Urinary bladder (tissue), 4 donors: ENCODE measurements around the gene BTBD2. TPM values are rescaled to one million over a fixed set of nuclear protein-coding genes. Genes with fewer than 3 reads are reported as not detected.

Experiments
- DNase-seq: peaks from one replicate; pipeline ENCODE4 v3.0.0-alpha.2; 2015; ENCODE audit errors: extremely low spot score
- H3K27ac ChIP-seq: one replicate; pipeline ENCODE4 v1.5.1; 2013; ENCODE audit warnings: low read depth, mild to moderate bottlenecking, moderate library complexity
- H3K36me3 ChIP-seq: one replicate; pipeline ENCODE4 v1.6.1; 2013; ENCODE audit warnings: mild to moderate bottlenecking, moderate library complexity; ENCODE audit not compliant: insufficient read depth
- H3K4me1 ChIP-seq: one replicate; pipeline ENCODE4 v1.6.1; 2013; ENCODE audit warnings: mild to moderate bottlenecking, moderate library complexity; ENCODE audit not compliant: insufficient read depth
- H3K4me3 ChIP-seq: one replicate; pipeline ENCODE4 v1.5.1; 2013; ENCODE audit warnings: low read depth, low read length
- WGBS: extraction: QIAGEN DNeasy Blood & Tissue Kit; methylation state at CpG from one replicate; pipeline ENCODE4 v1.1.7; 2013; 5-methylcytosine and 5-hydroxymethylcytosine counted together
- polyA plus RNA-seq: library from polyadenylated mRNA; stranded (reverse); fragments of 200-250 nt; gene quantifications from one replicate; pipeline ENCODE4 v1.2.3, GENCODE V29; 2013
- total RNA-seq: library from RNA; depleted of rRNA; stranded (reverse); fragments of >200 nt; gene quantifications from one replicate; pipeline ENCODE4 v1.2.3, GENCODE V29; 2014
- donor health status: healthy with polysubstance abuse.
- donor health status: healthy.

The BTBD2 gene
- total and polyA plus RNA-seq, 2 donors, result 38.0 to 83.0 TPM

DNA sequence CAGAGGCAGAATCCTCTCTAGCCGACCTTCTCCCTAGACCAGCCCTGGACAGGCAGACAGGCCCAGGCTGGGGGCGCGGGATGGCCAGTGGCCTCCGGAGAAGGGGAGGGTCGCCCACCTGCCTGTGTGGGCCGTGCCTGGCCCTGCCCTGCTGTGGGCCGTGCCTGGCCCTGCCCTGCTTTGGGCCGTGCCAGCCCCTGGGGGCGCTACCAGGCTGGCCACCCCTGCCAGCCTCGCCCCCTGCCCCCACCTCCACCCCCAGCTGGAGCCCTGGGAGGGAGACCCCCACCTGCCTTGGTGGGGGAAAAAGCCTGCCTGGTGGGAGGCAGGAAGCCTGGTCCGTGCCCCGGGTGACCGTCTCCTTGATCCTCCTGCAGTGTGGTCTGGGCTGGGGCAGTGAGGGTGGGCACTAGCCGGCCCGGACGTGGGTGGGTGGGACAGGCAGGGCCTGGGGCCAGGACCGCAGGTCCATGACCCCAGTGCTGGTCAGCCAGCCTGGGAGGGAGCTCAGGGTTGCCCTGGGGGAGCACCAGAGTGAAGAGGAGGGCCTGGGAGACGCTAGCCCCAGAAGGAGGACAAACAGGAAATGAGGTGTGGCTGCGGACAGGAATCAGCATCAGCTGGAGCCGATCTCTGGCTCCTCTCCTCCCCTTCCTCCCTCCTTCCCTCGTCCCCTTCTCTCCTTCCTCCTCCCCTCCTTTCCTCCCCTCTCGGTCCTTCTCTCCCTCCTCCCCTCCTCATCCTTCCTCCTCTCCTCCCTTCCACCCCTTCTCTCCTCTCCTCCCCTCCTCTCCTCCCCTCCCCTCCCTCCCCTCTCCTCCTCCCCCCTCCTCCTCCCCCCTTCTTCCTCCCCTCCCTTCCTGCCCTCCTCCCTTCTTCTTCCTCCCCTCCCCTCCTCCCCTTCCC, 40.7 kb upstream of the BTBD2 start:
- H3K4me3 ChIP-seq, result peak overlapping the region; percentile 38
- peaks cover 6% of the 10 kb centered on the region for H3K4me1 ChIP-seq
- 23% methylated on average over 22 of the region's 22 CpGs for WGBS
- peak overlapping the region; percentile 97 for H3K27ac ChIP-seq
- DNase-seq, result peak; percentile 65
- no peaks in the 10 kb centered on the region for H3K36me3 ChIP-seq

- WGBS, result 70% methylated on average over 8 of the region's 8 CpGs
- Histone ChIP-seq H3K4me1 (peaks cover 6% of the 10 kb centered on the region), H3K36me3 (no peaks in the 10 kb centered on the region), H3K27ac (peak overlapping the region; percentile 74), H3K4me3 (no peak overlapping the region)
- no peak for DNase-seq
These were observed 39.2 kb upstream of the BTBD2 start for GRCh38 chr19:2054763-2055162.

GRCh38 chr19:2053601-2054389, 38.3 kb upstream of the BTBD2 start:
- no peak overlapping the region for H3K4me3 ChIP-seq
- WGBS, result 63% methylated on average over 24 of the region's 24 CpGs
- H3K36me3 ChIP-seq, result no peaks in the 10 kb centered on the region
- DNase-seq, result no peak
- H3K4me1 ChIP-seq, result peaks cover 4% of the 10 kb centered on the region
- H3K27ac ChIP-seq, result peak overlapping the region; percentile 15

DNA sequence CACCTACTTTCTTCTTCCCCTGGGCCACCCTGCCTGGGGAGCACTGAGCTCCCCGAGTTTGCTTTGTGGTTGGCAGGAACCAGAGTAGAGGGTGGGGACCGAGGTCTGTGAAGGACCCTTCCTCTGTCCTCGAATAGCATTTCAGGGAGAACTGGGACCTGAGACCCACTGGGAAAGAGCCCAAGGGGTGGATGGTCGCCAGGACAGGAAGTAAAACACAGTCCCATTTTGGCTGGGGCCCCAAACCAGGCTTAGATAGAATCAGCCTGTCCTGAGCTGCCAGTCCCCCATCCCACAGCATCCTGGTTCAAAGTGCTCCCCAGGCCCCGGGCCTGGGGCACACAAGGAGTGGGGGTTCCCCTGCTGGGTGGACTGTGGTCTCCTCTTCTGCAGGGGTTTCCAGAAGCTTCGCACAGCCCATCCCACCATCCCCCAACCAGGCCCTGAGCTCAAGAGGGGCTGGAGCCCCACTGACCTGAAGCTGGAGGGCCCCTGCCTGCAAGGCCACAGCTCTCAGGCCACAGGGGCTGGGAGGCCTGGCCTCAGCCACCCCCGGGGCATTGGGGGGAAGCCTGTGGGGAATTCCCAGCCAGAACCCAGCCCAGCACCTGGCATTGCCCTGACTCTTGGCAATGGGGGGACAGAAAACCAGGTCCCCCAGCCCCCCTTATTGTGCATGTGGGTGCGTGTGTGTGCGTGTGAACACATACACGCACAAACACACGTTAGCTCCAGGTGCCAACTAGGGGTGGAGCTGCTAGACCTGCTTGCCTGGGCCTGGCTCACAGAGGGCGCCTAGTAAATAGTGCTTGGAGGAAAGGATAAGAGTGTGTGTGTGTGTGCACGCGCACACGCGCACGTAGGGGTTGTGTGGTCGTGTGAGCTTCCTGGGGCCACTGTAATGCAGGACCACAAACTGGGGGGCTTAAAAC, 36.5 kb upstream of the BTBD2 start:
- no peaks in the 10 kb centered on the region for H3K36me3 ChIP-seq
- H3K4me1 ChIP-seq, result peaks cover 2% of the 10 kb centered on the region
- no peak for DNase-seq
- WGBS, result 50% methylated on average over 18 of the region's 18 CpGs
- no peak overlapping the region for H3K4me3 ChIP-seq
- peak overlapping the region; percentile 88 for H3K27ac ChIP-seq

DNA sequence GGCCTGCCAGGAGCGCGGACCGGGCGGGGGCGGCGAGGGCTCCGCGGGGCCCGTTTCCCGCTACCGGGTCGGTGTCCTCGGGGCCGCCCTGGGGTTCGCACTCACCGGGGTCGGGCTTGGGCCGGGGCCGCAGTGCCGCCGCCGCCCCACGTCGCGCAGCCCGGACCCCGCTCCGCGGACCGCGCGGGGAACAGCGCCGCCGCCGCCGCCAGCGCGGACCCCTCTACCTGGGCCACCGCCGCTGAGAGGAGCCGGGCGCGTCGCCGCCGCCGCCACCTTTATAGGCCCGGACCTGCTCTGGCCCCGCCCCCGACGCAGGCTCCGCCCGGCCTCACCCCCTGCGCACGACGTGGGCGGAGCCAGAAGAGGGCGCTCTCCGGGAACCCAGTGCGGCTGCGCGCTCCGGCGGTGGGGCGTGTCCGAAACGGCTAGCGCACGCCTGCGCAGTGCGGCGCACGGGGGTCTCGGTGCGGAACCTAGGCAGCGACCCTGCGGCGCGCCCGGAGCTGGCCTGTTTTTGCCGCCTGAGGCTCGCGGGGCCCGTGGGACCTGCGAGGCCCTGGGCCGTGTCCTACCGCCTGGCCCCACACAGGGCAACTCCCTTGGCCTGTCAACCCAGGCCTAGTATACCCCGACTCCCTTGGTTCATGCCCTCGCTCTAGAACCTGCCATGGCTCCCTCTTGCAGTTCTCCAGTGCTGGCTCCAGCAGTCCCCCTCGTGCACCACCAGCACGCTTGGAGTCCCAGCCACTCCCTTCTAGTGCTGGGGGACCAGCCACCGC, 35.7 kb upstream of the BTBD2 start, which contains the start of gene MKNK2:
MKNK2 (minus strand) TSS at position 254 of the 782 bp plus-strand sequence. CDS start 393 bp downstream, outside the sequence.
- DNase-seq, result peak; percentile 69
- 2% methylated on average over 93 of the region's 93 CpGs for WGBS
- H3K4me3 ChIP-seq, result peak within 1 kb of the TSS; percentile 96
- no peaks in the 10 kb centered on the region for H3K4me1 ChIP-seq
- no peaks in the 10 kb centered on the region for H3K36me3 ChIP-seq
- H3K27ac ChIP-seq, result peak within 1 kb of the TSS; percentile 95

- WGBS, result under 1% methylated on average over 49 of the region's 49 CpGs
- Histone ChIP-seq H3K36me3 (no peaks in the 10 kb centered on the region), H3K4me1 (peaks cover under 1% of the 10 kb centered on the region), H3K27ac (peak overlapping the region; percentile 95), H3K4me3 (peak overlapping the region; percentile 96)
- DNase-seq, result no peak
These were observed 35.0 kb upstream of the BTBD2 start for GRCh38 chr19:2050349-2050990.

DNA sequence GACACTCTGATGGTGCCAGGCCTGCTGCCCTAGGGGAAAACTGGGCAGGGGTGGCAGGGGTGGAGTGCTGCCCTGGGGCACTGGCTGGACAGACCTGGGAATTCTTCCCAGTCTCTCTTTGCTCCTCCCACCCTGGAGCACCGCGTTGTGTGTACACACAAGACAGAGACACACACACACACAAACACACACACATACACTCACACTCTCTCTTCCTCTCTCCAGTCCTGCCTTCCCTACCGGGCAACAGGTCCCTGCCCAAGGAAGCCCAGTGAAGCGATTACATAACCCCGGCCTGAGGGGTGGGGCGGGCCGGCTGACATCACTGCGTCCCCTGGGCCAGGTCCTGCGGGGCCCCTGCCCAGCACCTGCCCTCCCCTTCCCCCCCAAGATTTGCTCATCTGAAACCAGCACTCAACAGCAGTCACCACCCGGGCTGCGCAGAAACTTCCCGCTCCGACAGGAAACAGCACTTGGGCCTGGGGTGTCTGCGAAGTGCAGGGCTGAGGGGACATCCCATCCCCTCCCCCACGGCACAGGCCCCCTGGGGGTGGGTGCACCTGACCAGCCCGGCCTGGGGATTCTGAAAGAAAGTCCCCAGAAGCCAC, 34.3 kb upstream of the BTBD2 start:
- DNase-seq, result no peak
- WGBS, result under 1% methylated on average over 16 of the region's 16 CpGs
- Histone ChIP-seq H3K36me3 (no peaks in the 10 kb centered on the region), H3K4me1 (peaks cover 2% of the 10 kb centered on the region), H3K27ac (peak overlapping the region; percentile 95), H3K4me3 (peak overlapping the region; percentile 96)

DNA sequence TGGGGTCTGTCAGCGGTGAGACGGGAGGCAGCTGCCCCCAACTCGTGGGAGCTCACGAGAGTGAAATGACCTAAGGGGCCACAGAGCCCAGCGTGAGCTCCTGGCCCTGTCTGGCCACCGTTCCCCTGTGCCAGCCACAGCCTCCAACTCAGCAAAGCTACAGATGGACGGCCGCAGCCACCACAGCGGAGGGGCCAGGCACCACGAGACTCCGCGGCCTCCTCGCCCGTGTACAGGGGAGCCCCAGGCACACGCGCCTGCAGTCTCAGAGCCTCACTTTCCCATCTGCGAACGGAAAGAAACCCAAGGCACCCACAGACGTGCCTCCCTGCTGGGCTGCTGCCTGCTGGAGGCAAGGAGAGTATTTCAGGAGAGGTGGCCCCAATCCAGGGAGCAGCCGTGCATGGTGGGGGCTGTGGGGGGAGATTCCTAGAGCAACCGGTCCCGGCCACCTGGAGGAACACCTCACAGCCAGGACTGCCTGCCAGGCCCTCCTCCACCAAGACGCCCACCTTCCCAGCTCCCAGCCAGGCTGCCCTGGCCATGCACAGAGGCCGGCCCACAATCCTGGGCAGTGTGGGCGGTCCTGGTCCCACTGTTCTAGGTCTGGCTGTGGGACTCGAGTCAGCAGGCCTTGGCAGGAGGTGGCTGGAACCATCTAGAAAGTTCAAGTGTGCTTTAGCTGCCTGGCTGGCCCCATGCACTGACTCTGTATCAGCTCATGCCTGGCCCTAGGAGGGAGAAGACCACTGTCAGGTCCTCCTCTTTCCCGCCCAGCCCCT, 33.6 kb upstream of the BTBD2 start:
- no peak for DNase-seq
- H3K27ac ChIP-seq, result peak overlapping the region; percentile 40
- H3K36me3 ChIP-seq, result no peaks in the 10 kb centered on the region
- H3K4me3 ChIP-seq, result peak overlapping the region; percentile 96
- peaks cover 2% of the 10 kb centered on the region for H3K4me1 ChIP-seq
- 61% methylated on average over 27 of the region's 27 CpGs for WGBS

DNA sequence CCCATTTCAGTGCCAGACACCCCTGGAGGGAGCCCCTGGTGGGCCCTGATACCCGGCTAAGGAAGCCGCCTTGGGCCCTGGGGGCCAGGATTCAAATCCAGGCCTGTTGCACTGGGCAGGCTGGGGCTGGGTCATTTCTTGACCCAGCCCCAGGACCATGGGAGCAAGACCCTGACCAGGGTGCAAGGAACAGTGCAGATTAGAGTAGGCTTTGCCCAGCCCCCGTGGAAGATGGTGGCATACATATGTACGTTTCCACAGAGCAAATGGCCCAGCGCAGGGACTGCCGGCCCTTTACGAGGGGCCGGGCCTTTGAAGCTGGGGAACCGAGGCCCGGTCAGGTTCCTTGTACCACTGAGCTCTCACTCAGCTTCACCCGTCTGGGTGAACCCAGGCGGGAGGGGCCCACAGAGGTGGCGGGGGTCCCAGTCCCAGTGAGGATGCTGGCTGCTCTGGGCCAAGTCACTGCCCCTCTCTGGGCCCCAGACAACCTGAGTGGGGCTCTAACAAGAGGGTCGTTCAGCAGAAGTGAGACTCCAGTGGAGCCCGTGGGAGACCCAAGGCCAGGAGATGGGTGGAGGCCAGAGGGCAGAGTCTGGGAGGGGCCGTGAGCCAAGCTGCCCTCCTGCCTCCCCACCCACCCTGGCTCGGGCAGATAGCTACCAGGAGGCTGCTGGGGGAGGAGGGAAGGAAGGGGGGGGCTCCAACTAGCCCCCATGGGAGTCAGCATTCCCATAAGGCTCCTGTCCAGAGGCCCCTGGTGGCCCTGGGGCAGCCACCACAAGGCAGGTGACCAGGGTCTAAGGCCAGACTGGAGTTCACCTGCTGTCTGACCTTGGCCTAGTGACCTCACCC, 32.8 kb upstream of the BTBD2 start:
- H3K36me3 ChIP-seq, result no peaks in the 10 kb centered on the region
- WGBS, result 74% methylated on average over 17 of the region's 17 CpGs
- H3K4me3 ChIP-seq, result peak overlapping the region; percentile 96
- H3K27ac ChIP-seq, result no peak overlapping the region
- H3K4me1 ChIP-seq, result peaks cover 2% of the 10 kb centered on the region
- no peak for DNase-seq

GRCh38 chr19:2047449-2048103, 32.1 kb upstream of the BTBD2 start:
- H3K27ac ChIP-seq, result peak overlapping the region; percentile 19
- no peak for DNase-seq
- H3K36me3 ChIP-seq, result no peaks in the 10 kb centered on the region
- H3K4me1 ChIP-seq, result peaks cover 2% of the 10 kb centered on the region
- H3K4me3 ChIP-seq, result no peak overlapping the region
- WGBS, result 74% methylated on average over 22 of the region's 22 CpGs
